ENCODE measurements around the gene NLGN4X.

NLGN4X gene

DNA sequence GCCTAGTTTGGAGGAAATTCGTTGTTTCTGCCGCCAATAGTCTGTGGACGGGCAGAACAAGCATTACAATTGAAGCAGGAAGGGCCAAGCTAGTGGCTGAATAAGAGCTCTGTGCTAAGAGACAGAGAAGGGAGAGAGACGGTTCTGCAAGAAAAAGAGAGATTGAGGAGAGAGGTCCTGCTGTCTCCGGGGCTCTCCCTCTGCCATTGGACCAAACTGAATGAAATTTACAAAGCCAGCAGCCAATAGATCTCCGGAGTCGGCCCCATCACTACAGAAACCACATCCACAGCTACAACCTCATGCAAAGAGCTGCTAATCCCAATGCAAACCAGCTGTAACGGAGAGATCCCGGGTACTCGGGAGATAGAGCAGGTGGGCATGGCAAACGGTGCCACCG, at the start of gene NLGN4X:
NLGN4X (minus strand) TSS at position 148 of the 400 bp plus-strand sequence. CDS start 77,401 bp downstream, outside the sequence.
- DNase-seq (ENCODE audit: low read depth in 2 of 2): no peak

DNA sequence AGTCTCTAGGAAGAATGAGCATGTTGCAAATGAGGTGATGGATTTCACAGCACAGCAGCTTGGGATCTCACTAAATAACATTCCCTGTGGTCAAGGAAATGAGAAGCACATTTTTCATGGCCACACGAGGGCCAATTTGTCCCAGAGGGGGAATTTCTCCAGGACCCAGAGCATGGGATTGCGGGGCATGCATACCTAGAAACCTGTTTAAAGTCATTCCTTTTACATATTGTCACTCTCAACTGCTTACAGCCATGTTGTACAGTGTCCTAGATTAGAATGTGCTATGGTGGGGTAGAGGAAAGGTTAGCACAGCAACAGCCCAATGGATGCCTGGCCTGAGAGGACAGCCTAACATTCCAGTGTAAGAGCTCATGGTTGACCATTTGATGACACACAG, 37.4 kb upstream of the NLGN4X start:
- no peak for DNase-seq (ENCODE audit: low read depth in 2 of 2)

DNA sequence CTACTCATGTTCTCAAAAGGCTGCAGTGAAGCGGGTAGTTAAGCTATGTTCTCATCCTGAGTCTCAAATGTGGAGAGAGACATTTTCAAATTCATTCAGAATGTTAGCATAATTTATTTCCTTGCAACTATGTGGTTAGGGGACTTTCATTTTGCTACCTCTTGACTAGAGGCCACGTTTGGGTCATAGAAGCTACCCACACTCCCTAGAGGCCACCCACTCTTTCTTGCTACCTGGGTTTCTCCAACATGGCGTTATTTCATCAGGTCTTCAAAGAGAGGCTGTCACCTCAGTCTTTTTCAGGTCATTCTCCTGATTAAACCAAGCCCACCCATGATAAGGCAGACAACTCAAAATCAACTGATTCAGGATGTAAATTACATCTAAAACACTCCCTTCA, 34.3 kb upstream of the NLGN4X start:
- no peak for DNase-seq (ENCODE audit: low read depth in 2 of 2)

DNA sequence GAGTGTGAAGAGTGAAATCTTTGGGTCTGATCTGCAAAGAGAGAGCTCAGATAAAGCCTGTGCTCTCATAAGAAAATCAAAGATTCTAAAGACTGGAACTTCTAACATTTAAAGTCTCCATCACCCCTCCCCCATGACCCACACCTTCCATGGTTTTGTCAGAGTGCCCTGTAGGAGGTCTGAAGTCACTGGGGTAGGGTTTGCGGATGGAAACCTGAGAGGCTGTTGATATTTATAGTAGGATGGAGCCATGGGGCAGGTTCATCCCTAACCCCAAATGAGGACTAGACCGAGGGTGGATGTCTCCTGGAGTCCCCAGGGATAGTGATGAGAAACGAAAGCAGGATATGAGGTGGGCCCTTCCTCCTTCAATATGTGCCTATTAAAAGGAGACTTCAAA, 28.4 kb upstream of the NLGN4X start:
- no peak for DNase-seq (ENCODE audit: low read depth in 2 of 2)

DNA sequence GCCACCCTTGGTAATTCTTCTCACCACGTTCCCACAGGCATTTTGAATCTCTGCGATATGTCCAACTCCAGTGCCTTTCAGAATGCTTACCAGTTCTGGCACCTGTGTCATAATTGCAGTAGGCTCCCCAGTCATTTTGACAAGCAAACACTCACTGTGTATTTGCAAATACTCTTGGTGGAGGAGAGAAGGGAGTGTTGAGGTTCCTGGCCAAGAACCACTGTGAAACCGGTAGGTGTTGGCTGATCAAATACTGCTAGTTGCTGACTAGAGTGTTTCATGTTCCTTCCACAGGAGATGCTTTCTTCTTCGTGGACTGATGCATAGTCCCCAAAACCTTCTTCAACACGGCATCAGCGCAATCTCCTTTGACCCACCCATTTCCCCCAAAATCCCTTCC, 16.0 kb upstream of the NLGN4X start:
- no peak for DNase-seq (ENCODE audit: low read depth in 2 of 2)

DNA sequence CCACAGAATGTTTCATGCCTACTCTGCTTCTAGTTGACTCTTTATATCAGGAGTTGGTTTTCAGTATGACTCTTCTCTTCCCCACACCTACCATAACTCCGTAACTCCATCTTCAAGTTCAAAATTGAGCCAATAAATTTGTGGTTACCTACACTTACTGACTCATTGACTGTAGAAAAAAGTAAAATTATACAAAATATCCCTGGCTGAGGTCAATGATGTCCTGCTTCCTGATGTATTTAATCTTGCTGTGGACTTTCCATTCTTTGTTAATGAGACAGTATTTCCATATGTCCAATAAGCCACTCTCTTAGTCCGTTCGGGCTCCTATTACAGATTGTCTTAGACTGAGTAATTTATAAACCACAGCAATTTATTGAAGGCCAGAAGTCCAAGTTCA, 9.9 kb upstream of the NLGN4X start:
- DNase-seq (ENCODE audit: low read depth in 2 of 2): no peak

DNA sequence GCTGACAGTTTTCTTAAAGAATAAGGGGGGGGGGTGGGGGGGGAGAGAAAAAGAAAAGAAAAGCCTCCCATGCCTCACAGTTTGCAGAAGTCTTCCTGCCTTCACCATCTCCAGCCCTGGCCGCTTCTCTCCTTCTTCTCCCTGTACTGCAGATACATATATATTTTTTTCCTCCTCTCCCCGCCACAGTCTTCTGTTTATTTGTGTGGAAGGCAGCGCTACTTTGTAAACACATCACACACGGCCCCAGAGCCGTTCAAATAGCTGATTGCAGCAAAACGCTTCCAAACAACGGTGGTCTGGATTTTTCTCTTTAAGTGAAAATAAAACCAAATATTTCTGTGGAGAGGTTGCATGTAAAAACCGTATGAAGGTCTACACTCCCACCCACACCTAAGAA, 732 bp downstream of the NLGN4X start:
- DNase-seq (ENCODE audit: low read depth in 2 of 2): no peak

DNA sequence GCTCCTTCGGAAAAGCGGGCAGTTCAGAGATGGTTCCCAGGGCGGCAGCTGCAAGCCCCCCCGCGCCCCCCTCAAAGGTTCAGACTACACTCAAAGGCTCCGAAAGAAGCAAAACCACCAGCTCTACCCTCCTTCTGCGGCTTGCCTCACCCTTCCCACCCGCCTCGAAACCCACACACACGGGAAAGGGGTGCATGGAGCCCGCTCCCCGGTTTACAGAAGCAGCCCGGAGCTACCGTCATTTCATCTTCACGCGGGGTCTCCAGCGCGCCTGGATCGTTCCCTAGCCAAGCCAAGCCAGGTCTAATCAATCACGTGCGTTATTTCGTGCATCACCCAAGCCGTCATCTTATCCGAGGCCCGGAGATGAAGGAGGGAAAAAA, 1.2 kb downstream of the NLGN4X start:
- DNase-seq (ENCODE audit: low read depth in 2 of 2): no peak

DNA sequence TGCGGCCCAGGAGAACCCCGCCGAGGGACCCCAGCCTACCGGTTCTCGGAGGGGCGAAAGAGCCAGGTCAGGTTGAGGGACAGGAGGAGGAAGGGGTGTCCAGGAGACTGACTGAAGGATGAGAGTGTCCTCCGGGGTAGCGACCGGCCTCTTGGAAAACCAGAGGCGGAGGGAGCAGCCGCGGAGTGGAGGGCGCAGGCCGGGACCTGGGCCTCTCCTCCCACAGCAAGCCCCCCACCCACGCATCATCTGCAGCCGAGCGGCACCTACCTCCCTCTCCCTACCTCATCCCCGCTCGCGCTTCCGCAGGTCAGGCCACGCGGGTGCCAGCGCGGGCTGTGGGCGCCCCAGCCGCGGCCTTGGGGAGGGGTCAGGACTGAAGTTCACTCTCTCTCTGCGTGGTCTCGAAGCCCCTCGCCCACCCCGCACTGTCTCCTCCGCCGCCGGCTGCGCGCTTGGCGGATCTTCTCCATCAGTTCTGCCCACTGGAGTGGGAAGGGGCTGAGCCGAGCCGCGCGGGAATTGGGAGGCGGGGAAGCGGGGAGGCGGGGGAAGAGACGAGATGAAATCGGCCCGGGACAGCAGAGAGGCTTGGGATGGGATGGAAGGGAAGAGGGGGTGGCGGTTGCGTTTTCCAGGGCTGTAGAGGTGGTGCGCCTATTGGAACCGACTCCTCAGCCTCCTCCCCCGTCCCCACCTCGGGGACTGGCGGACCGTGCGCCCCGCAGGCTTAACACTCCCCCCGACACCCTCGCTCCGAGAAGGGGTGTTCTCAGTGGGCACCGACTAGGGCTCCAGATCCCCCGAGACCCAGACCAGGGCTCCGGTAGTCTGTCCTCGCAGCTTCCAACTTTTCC, 1.8 kb downstream of the NLGN4X start:
- DNase-seq (ENCODE audit: low read depth in 2 of 2): no peak

DNA sequence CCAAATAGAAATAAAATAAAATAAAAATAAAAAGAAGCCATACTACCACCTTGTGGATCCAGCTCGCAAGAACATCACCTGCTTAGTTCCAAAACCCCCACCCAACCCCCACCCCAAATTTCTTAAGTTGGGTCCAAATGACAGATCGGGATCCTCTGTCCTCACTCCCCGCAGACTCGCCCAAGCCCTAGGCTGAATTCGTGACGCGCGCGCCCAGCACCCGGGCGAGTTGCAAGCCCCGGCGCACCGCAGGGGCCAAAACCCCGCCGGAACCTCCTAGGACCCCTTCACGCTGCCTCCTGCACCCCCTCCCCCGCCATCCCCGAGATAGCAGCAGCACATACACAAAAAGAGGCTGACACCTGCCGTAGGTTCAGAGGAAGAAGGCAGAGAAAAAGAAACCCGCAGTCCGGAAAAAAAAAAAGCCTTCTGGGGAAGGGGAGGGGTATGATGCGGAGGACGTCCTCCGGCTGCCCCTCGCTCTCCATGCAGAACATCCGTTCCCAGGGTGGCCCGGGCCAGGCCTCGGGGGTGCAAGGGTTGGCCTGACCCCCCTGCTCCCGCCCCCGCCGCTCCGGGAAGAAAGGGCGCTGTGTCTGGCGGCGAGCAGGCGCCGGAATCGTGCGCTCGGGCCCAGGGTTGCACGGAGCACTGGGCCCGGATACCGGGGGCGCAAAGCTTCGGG, 2.6 kb downstream of the NLGN4X start:
- DNase-seq (ENCODE audit: low read depth in 2 of 2): no peak

DNA sequence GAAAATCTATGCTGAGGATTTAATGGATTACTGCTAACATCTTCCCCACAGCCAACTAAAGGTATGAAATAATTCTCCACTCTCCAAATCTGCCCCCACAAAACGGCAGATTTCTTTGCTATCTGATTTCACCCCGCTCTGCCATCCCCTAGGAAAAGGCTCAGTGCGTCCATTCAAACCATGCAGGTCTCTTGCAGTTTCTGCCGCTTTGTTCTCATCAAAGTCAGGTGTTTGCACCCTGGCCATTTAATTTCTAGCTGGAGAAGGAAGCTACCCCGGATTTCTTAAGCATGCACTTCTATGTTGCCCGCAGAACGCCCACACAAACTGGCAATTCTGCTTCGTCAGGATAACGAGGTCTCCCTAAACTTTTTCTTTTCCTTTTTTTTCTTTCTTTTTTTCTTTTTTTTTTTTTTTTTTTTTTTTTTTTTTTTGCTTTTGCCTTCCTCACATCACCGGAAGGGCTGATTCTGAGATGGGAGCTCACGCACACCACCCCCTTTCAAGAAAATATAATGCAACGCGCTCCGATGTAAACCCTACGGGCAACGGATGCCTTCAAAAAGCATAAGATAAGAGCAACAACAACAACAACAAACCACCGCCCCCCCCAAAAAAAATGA, 3.3 kb downstream of the NLGN4X start:
- DNase-seq (ENCODE audit: low read depth in 2 of 2): no peak

DNA sequence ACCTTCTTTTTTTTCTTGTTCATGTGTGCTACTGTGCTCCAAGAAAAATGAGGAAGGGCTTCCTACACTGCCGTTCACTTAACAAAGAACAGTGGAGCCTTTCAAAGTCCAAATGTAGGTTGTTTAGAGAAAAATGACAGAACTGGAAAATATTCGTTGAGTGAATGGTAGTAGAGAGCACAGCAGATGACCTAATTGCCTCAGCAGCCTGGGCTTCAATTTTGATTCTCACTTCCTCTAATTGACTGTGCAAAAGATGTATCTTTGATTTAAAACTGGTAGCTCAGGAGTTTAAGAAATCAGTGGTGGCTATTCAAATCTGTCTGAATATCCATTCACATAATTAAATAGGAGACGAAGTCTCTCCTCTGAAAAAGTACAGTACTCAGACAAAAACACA, 5.2 kb downstream of the NLGN4X start:
- DNase-seq (ENCODE audit: low read depth in 2 of 2): no peak

DNA sequence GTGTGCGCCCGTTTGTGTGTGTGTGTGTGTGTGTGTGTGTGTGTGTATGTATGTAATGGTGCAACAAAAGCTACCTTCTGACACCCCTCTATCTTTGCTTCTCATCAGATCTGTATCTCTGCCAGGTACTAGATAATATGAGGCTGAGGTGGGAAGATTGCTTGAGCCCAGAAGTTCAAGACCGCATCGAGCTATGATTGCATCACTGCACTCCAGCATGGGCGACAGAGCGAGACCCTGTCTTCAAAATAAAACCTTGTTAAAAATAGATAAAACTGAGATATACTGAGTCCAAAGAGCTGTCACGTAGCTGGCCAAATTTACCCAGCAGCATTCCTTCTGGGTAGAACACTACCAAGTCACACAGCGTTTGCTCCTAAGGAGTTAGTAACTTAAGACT, 18.4 kb downstream of the NLGN4X start:
- DNase-seq (ENCODE audit: low read depth in 2 of 2): no peak

DNA sequence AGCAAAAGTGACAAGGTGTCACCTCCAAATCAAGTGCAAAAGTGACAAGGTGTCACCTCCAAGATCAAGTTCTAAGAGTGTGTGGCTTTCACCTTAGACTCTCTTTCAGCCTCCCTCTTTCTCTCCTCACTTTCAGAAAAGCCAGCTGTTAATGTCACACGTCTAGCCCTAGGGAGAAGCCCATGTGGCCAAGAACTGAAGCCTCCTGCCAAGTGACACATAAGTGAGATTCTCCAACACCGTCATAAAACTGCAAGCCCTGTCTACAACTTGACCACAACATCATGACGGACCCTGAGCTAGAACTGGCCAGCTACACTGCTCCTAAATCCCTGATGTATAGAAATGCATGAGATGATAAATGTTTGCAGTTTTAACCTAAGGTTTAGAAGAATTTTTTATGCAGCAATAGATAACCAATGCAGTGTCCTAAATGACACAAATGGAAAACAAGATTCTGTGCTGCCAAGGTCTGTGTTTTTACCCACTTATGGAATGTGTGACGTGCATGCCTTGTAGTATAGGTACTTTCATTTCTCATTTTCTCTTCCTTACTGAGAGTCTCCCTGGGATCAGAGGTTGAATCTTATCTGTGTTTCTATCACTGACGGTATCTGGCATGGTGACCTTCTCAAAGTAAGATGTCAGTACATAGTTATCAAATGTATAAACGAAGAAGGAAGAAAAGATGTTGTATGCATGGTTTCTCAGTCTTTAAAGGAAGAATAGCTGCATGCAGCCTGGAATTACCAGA, 25.0 kb downstream of the NLGN4X start:
- no peak for DNase-seq (ENCODE audit: low read depth in 2 of 2)

DNA sequence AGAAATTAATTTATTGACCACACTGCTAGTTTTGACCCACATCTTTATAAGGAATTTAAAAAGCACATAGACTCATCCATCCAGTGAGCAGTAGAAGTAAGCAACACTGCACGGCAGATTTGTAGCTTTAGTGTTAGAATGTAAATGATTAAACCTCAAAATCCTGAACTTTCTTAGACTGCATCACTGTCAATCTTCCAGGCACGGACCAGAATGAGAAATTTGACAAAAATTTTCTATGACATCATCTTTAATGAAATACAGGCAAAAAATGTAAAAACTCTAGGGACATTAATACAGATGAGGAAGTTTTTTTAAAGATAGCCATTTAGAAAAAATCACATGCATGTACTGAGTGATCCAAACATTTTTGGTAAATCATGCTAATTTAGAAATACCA, 29.2 kb downstream of the NLGN4X start:
- DNase-seq (ENCODE audit: low read depth in 2 of 2): no peak

DNA sequence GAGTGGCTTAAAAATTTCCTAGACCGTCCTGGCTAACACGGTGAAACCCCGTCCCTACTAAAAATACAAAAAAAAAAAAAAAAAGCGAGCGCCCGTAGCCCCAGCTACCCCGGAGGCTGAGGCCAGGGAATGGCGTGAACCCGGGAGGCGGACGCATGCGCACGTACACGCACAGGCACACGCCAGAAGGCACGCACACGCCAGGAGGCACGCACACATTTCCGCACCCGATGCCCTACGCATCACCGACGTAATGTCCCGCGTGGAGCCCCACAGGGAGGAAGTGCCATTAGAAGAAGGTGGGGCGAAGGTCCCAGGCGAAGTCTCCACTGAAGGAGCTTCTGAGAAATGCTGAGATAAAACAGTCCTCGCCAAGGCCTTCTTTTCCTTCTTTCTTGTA, 41.4 kb downstream of the NLGN4X start:
- no peak for DNase-seq (ENCODE audit: low read depth in 2 of 2)

DNA sequence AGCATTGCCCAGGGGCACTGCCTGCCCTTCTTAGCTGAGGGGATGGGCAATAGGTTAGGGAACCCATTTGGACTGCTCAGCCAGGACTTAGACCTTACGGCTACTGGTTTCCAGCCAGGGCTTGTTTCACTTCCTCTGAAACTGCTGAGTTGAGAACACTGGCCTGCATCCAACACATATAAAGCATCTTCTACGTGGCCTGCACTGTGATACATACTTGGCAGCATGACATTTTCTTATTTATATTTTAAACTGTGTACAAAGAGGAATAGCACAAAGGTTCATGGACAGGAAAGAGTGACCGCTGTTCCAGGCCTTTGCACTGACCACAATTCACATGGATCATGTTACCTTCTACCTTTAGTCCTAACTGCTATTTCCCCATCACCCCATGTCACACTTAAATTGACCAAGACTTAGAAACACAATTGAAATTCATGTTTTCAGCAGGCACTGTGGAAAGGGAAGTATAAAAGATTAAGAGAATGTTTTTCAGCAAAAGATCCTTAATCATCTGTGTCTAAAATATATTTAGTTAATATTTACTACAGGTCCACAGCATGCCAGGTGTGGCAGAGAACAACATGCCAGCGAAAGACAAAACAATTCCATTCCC, 43.7 kb downstream of the NLGN4X start:
- DNase-seq (ENCODE audit: low read depth in 2 of 2): peak in 1 of 2 experiments; percentile 1

DNA sequence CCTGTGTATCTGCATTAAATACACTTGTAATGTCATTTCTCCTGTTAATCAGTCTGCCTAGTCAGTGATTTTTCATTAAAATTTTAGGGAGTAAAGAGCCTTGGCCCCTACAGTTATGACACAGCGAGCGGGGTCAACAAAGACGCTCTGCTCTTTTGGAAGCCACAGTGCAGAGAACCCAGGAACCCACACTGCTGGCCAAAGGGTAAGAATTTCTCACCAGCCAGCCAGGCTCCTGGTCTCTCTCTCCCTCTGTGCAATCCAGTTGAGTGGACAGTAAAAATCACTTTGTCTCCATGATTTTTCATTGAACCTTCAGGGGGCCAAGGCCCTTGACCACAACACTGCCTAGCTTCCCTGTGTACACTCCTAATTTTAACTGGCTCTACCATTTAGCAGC, 52.8 kb downstream of the NLGN4X start:
- no peak for DNase-seq (ENCODE audit: low read depth in 2 of 2)

DNA sequence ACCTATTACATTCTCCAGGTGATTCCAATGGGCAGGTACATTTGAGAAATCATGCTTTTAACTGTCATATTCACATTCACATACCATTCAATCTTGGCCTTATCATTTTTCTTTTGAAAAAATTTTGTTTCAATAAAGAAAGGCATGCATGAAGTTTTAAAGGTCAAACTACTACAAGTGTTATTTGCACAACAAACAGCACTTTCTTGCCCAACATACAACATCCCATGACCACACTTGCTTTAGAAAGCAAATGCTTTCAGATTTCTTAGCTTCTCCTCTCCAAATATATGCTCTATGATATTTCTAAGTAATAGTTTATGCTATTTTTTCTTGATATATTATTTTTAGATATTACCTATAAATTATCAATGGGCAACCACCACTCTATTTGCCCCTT, 58.2 kb downstream of the NLGN4X start:
- no peak for DNase-seq (ENCODE audit: low read depth in 2 of 2)

DNA sequence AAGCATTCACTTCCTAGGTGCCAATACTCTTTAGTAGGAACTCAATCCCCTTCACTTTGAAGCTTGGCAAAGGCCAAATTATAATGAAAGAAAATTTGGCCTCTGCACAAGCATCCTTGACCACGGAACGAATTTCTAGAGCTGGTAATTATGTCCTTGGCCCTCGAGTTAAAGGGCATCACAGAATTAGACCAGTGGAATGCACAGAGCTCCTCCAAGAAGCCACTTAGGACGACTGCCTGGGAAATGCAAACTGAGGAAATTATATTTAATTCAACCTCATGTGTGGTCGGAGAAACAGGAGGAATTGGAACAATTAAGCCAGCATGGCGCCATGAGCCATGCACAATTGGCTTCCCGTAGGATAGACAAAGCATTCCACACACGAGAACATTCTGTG, 59.3 kb downstream of the NLGN4X start:
- no peak for DNase-seq (ENCODE audit: low read depth in 2 of 2)

DNA sequence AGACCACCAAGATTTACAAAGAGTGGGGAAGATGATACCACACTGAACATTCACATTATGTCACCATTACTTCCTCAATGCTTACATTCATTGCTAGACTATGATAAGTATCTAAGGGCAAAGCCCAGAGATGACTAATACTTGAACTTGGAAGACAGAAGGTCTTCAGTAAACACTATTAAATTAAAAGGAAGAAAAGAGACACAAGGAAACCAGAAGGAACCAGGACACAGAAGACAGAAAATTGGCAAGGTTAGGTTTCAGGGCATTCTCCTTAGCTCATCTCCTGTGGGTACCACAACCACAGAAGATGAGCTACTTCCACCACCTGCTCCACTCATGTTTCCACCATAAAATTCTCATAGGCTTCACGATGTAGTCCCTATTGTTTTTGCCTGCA, 64.9 kb downstream of the NLGN4X start:
- no peak for DNase-seq (ENCODE audit: low read depth in 2 of 2)

DNA sequence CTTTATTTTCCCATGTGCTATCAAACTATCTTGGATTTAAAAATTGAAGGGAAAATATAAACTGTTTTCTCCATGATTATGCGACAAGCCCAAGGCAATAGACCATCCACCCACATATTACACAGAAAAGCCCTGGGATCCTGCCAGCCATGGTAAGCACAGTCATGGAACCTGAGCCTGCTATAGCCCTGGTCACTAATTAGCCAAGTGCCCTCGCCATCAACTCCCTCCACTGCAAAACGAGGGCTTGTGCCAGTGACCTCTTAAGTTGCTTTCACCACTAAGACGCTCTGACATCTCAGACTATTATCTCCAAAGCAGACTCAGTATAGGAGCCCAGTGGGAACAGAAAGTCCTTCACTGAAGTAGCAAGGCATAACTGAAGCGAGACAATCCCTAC, 69.2 kb downstream of the NLGN4X start:
- no peak for DNase-seq (ENCODE audit: low read depth in 2 of 2)

All from fibroblast of skin of left biceps (primary cell).